Memory B cell (primary cell): ENCODE measurements around the gene RAB11FIP4.
"Not testable (repeated sequence)": the region's sequence is repeated elsewhere in the genome, so short reads cannot be mapped to it uniquely, and the experiment has no call there.

Experiments
- ATAC-seq: fragments of 150-1000 bp; cut with Tn5 transposase; 2 replicates; pipeline ENCODE4 v1.10.0; 2021; ENCODE audit warnings: low read depth, mild to moderate bottlenecking, moderate library complexity
- DNase-seq, 2 donors: peaks; one replicate each; pipeline ENCODE4 v3.0.0; 2022; ENCODE audit warnings: low spot score in 2 of 2
- H3K27ac Mint-ChIP-seq: one replicate; pipeline ENCODE4 v1.8.0; 2022; ENCODE audit warnings: mild to moderate bottlenecking, moderate library complexity, mixed read lengths
- H3K27me3 Mint-ChIP-seq: one replicate; pipeline ENCODE4 v1.8.0; 2022; ENCODE audit warnings: mixed read lengths
- H3K36me3 Mint-ChIP-seq: one replicate; pipeline ENCODE4 v1.8.0; 2022; ENCODE audit warnings: mild to moderate bottlenecking, mixed read lengths
- H3K4me1 Mint-ChIP-seq: one replicate; pipeline ENCODE4 v1.8.0; 2022; ENCODE audit warnings: mixed read lengths
- H3K4me3 Mint-ChIP-seq: one replicate; pipeline ENCODE4 v1.8.0; 2022; ENCODE audit warnings: mild to moderate bottlenecking, moderate library complexity, mixed read lengths
- H3K9me3 Mint-ChIP-seq: one replicate; pipeline ENCODE4 v1.8.0; 2022; ENCODE audit warnings: mixed read lengths

The RAB11FIP4 gene

DNA sequence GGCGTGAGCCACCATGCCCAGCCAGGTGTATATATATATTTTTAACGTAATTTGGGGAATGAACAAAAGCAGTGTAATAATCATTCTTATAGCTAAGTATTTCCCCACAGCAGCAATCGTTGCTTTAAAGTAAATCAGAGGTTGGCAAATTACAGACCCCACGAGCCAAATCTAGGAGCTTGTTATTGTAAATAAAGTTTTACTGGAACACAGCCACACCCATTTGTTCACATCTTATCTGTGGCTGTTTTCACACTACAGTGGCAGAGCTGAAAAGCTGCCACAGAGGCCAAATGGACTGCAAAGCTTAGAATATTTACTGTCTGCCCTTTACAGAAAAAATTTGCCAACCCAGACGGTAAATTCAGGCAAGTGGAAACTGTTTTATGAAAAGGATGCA lies 50.8 kb downstream of the RAB11FIP4 start:
- no peak overlapping the region for H3K27ac Mint-ChIP-seq
- H3K36me3 Mint-ChIP-seq, result no peaks in the 10 kb centered on the region
- ATAC-seq, result no peak
- no peak for DNase-seq
- H3K27me3 Mint-ChIP-seq, result no peaks in the 10 kb centered on the region
- H3K4me1 Mint-ChIP-seq, result peaks cover 5% of the 10 kb centered on the region
- H3K4me3 Mint-ChIP-seq, result no peak overlapping the region
- H3K9me3 Mint-ChIP-seq, result no peaks in the 10 kb centered on the region

DNA sequence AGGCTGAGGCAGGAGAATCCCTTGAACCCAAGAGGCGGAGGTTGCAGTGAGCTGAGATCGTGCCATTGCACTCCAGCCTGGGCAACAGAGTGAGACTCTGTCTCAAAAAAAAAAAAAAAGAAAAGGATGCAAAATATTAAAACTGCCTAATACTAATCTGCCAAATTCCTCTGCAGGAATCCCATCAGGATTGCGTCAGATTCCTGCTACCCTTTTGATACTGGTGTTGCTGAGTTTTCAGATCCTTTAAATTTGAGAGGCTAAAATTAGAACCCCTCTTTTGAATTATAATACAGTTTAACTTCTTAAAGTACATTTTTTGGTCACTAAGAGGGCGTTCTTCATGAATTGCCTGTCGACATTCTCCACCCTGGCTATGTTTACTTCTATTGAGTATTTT lies 51.4 kb downstream of the RAB11FIP4 start:
- not testable (repeated sequence) for ATAC-seq, H3K36me3 Mint-ChIP-seq

DNA sequence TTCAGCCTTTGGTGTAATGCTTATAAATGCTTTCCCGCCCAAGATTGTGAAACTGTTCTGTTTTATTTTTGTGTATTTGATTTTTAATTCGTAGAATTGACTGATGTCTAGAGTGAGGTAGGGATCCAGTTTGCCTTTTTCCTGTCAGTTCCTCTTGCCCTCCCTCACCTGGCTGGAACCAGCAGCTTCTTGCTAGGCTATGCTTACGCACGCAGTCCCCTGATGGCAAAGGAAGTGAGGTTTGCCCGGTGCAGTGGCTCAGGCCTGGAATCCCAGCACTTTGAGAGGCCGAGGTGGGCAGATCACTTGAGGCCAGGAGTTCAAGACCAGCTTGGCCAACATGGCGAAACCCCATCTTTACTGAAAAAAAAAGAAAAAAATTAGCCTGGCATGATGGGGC lies 51.9 kb downstream of the RAB11FIP4 start:
- ATAC-seq (no peak), DNase-seq (no peak)
- Mint-ChIP-seq H3K4me3 (no peak overlapping the region), H3K27ac (no peak overlapping the region), H3K4me1 (peaks cover 2% of the 10 kb centered on the region), H3K9me3 (no peaks in the 10 kb centered on the region), H3K27me3 (no peaks in the 10 kb centered on the region), H3K36me3 (no peaks in the 10 kb centered on the region)

More for the DNA sequence above, 51.4 kb downstream of the RAB11FIP4 start:
- H3K4me1 Mint-ChIP-seq, DNase-seq, H3K9me3 Mint-ChIP-seq, H3K27ac Mint-ChIP-seq, H3K4me3 Mint-ChIP-seq, H3K27me3 Mint-ChIP-seq: not testable (repeated sequence)

DNA sequence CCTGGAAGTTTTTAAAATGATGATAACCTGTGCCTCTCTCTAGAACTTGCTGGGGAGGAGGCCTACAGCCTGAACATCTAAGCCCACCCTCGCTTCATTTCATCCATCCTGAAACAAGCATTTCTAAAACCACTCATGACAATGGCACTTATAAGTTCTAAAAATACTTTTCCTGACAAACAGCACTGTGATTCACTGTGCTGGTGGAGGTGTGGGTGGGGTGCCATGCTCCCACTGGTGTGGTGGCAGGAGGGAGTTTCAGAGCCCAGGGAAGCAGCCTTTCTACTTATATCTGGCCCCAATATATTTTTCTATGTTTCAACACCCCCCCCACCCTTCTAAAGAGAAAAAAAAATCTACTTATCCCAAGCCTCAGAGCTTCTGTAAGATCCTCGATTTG lies 52.6 kb downstream of the RAB11FIP4 start:
- no peak for ATAC-seq
- H3K9me3 Mint-ChIP-seq, result no peaks in the 10 kb centered on the region
- no peaks in the 10 kb centered on the region for H3K4me1 Mint-ChIP-seq
- no peak for DNase-seq
- no peak overlapping the region for H3K4me3 Mint-ChIP-seq
- no peak overlapping the region for H3K27ac Mint-ChIP-seq
- H3K36me3 Mint-ChIP-seq, result no peaks in the 10 kb centered on the region
- no peaks in the 10 kb centered on the region for H3K27me3 Mint-ChIP-seq

DNA sequence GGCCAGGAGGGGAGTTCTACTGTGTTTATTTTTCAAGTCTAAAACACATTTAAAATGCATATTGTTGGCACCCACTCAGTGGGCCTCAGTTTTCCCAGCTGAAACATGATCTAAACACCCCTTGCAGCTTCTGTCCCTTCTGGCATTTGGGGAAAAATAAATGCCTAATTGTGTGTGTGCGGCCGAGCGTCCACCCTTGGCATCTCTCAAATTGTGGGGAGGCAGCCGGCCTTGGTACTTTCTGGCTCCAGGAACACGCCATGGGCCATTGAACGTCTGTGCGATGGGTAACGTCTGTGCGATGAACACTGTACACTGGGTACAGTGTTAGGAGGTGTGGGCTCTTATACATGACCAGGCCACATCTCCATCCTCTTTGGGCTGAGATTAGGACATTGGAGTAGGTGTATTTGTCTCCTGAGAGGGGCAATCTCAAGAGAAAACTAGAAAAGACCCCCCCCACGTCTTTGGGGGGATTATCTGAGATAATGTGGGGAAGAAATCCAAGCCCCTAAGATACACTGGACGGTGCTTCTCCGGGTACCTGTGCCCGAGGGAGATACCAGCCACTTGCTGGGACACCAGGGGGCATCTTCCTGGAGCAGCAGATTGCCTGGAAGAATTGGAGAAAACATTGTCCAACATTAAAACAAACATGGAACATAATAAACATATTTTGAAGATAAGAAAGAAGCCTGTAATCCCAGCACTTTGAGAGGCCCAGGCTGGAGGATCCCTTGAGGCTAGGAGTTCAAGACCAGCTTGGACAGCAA lies 54.9 kb downstream of the RAB11FIP4 start:
- DNase-seq (no peak), ATAC-seq (no peak)
- Mint-ChIP-seq H3K4me3 (no peak overlapping the region), H3K9me3 (no peaks in the 10 kb centered on the region), H3K27me3 (peaks cover 2% of the 10 kb centered on the region), H3K36me3 (no peaks in the 10 kb centered on the region), H3K4me1 (peaks cover 5% of the 10 kb centered on the region), H3K27ac (no peak overlapping the region)

DNA sequence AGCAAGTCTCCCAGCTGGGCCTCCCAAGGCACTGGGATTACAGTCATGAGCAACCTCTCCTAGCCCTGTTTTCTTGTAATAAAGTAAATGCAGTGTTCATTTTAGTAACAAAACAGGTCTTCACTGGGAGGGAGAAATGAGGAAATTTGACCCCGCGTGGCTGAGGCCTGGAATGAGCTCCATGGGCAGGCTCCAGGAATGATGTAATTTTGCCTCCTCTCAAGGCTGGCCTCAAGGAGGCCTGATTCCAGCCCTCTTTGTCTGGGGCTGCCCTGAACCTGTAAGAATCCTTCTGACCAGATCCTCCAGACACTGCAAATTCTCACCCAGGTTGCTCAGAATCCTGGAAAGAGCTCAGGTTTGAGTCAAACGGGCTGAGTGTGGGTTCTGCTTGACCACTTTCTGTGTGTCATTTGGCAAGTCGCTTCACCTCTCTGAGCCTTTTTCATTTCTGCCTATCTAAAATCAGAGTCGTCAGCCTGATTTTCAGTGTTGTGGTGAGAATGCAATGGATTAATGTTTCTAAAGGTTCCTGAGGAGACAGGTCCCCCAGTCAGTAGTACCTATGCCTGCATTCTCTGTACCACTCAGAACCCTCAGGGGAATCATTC lies 57.1 kb downstream of the RAB11FIP4 start:
- peaks cover 2% of the 10 kb centered on the region for H3K27me3 Mint-ChIP-seq
- no peak for ATAC-seq
- H3K4me1 Mint-ChIP-seq, result peaks cover 12% of the 10 kb centered on the region
- H3K9me3 Mint-ChIP-seq, result no peaks in the 10 kb centered on the region
- no peak overlapping the region for H3K27ac Mint-ChIP-seq
- H3K4me3 Mint-ChIP-seq, result no peak overlapping the region
- no peaks in the 10 kb centered on the region for H3K36me3 Mint-ChIP-seq
- no peak for DNase-seq

DNA sequence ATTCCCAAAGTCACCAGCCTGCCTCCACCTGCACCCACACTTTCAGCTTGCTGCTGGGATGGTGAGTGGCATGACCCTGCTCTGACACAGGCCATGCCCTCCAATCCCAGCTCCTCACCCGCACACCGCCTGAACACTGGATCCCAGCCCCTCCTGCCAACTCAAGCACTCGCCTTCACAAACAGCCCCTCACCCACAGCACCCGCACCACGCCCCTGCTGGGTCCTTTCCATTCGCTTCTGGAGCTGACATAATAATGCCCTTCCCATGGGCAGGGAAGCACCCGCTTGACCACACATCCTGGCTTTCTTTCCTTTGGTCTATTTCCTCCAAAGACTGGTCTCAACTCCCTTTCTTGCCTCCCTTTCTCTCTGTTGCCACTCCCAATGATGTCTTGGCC lies 57.6 kb downstream of the RAB11FIP4 start:
- Mint-ChIP-seq H3K9me3 (no peaks in the 10 kb centered on the region), H3K4me1 (peaks cover 12% of the 10 kb centered on the region), H3K27ac (no peak overlapping the region), H3K4me3 (no peak overlapping the region), H3K36me3 (no peaks in the 10 kb centered on the region), H3K27me3 (peaks cover 2% of the 10 kb centered on the region)
- DNase-seq, result no peak
- ATAC-seq, result no peak

DNA sequence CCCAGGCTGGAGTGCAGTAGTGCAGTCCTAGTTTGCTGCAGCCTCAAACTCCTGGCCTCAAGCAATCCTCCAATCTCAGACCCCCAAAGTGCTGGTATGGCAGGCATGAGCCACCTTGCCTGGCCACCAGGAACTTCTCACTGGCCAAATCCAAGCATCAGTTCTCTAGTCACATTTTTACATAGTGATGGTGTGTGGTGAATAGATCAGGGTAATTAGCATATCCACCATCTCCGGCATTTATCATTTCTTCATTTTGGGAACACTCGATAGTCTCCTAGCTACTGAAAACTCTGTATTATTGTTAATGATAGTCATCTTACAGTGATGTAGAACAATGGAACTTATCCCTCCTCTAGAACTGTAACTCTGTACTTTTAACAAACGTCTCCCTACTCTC lies 58.3 kb downstream of the RAB11FIP4 start:
- H3K27me3 Mint-ChIP-seq, result peaks cover 2% of the 10 kb centered on the region
- H3K27ac Mint-ChIP-seq, result no peak overlapping the region
- H3K4me3 Mint-ChIP-seq, result no peak overlapping the region
- no peak for ATAC-seq
- DNase-seq, result no peak
- no peaks in the 10 kb centered on the region for H3K9me3 Mint-ChIP-seq
- peaks cover 12% of the 10 kb centered on the region for H3K4me1 Mint-ChIP-seq
- H3K36me3 Mint-ChIP-seq, result no peaks in the 10 kb centered on the region

DNA sequence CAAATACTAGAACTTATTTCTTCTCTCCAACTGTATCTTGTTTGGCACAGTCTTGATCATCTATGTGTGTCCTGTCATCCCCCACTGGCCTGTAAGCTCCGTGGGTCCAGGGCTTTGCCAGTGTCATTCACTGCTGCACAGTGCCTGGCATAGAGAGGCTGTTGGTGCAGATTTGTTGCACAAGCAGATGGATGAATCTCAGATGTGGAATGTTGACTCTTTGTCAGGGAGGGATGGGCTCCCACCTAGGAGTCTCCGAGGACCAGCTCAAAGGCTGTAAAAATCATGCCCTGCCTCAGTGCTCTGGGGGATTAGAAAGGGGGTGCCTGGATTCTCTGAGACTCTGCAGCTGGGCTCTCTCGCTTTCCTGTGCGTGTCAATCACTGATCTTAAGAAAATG lies 60.6 kb downstream of the RAB11FIP4 start:
- Mint-ChIP-seq H3K4me3 (no peak overlapping the region), H3K27ac (no peak overlapping the region), H3K36me3 (no peaks in the 10 kb centered on the region), H3K27me3 (peaks cover 2% of the 10 kb centered on the region), H3K9me3 (no peaks in the 10 kb centered on the region), H3K4me1 (peaks cover 12% of the 10 kb centered on the region)
- no peak for DNase-seq
- ATAC-seq, result no peak

DNA sequence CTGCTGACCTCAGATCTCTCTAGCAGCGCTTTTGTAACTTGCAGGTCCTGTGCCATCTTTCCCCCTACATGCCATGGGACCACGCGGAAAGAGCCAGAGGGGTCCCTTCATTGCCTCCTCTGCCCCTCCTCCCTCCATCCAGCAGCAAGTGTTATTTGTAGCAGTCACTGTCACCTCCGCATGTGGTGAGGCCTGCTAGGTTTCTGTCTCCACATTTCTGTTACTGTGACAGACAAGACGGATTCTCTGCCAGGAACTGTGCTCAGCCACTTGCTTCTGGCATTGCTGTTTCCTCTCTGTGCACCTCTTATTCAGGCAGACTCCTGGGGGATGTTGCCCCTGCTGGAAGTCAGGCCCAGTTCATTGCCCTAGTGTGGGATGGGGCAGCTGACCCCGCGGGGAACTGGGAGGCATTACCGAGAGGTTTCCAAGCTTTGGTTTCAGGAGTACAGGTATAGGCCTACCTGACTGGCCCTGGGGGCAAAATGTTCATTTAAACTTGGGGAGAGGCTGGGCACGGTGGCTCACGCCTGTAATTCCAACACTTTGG lies 61.2 kb downstream of the RAB11FIP4 start:
- H3K4me3 Mint-ChIP-seq, result no peak overlapping the region
- H3K9me3 Mint-ChIP-seq, result no peaks in the 10 kb centered on the region
- H3K27me3 Mint-ChIP-seq, result peaks cover 3% of the 10 kb centered on the region
- H3K27ac Mint-ChIP-seq, result no peak overlapping the region
- H3K36me3 Mint-ChIP-seq, result no peaks in the 10 kb centered on the region
- peaks cover 12% of the 10 kb centered on the region for H3K4me1 Mint-ChIP-seq
- no peak for ATAC-seq
- no peak for DNase-seq

DNA sequence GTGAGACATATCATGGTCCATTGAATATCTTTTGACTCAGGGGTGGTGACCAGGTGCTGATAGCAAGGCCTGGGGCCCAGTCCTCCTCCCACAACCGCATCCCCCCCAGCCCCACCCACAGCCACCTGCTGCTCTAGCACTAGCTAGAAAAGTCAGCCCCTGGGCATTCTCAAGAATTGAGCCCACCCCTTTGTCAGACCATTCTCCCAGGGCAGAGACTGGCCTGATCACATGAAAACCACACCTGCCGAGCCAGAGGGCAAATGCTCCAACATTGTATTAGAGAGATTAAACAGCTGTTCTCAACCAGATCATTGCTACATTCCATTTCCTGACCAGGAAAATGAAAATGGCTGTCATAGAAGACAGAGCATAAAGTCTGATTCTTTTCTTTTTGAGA lies 62.4 kb downstream of the RAB11FIP4 start:
- no peak for DNase-seq
- no peak for ATAC-seq
- Mint-ChIP-seq H3K27me3 (peaks cover 5% of the 10 kb centered on the region), H3K36me3 (no peaks in the 10 kb centered on the region), H3K4me3 (no peak overlapping the region), H3K4me1 (peaks cover 12% of the 10 kb centered on the region), H3K9me3 (no peaks in the 10 kb centered on the region), H3K27ac (no peak overlapping the region)

DNA sequence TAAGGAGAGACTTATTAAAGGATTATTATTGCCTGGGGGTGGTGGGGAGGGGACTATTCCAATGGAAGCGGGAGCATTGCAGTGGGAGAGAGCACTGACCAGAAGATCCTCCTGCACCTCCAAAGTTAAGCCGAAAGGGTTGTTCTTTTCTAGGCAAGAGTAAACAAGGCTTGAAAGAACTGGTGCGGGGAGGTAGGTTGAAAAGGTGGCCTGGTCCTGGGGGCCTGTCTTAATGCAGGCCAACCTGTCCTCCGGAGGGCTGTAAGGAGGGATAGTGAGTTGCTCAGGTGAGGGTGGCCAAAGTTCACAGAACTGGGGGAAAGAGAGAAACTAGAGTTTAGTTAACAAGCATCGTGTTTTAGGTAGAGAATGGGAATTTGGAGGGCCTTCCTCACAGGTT lies 65.3 kb downstream of the RAB11FIP4 start:
- Mint-ChIP-seq H3K36me3 (no peaks in the 10 kb centered on the region), H3K4me1 (peaks cover 3% of the 10 kb centered on the region), H3K27ac (no peak overlapping the region), H3K9me3 (no peaks in the 10 kb centered on the region), H3K4me3 (no peak overlapping the region), H3K27me3 (peaks cover 2% of the 10 kb centered on the region)
- no peak for DNase-seq
- no peak for ATAC-seq

DNA sequence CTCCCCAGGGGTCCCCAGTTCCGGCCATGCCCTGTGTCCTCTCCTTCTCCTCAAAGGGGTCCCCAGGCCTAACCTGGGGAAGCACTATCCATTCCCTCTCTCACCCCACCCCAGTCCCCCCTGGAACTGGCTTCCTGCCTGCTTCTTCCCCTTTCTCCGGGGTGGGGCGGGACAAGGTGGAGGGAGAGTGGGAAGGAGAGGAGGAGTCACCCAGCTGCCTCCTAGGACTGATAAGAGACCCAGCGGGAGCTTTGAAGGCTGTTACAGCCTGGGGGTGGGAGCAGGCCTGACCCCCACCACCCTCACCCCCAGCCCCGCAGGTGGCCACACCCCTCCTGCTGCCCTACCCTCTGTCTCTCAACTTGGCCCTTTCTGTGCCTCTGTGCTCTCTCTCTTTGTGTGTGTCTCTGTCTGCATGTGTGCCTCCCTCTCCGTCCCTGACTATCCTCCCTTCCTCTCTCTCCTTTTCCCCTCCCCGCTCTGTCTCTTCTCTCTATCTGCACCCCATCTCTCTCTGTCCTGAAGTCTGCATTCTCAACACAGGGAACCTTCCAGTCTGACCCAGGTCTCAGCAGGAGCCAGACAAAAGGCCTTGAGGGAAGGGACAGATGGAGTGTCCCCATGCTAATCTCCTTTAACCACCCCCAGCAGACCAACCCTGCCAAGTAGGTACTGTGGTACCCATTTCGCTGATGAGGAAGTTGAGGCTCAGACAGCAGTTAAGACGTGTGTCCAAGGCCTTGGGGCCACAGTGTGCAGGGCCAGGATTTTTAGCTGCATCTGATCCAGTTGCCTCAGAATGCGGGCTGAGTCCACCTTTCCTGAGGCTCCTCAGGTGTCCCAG lies 66.1 kb downstream of the RAB11FIP4 start:
- no peak for ATAC-seq

DNA sequence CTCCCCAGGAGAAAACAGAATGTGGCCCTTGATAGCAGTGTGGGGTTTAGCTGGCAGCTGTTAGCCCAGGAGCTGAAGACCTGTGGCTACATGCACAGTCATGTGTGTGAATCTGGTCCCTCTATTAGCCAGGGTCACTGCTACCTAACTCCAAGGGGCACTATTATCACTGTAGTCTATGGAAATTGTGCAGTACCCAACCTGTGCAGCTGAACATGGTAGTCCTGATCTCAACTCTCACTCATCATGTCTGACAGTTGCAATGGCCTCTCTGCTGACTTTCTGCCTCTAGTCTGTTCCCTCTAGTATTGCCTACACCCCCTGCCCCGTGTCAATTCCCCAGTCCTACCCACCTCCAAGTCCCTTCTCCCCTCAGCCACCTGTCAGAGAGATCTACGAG lies 67.4 kb downstream of the RAB11FIP4 start:
- H3K4me3 Mint-ChIP-seq, result no peak overlapping the region
- H3K27ac Mint-ChIP-seq, result no peak overlapping the region

More for the DNA sequence above, 66.1 kb downstream of the RAB11FIP4 start:
- H3K27me3 Mint-ChIP-seq, result peaks cover 2% of the 10 kb centered on the region
- no peak for DNase-seq
- H3K4me1 Mint-ChIP-seq, result no peaks in the 10 kb centered on the region
- H3K36me3 Mint-ChIP-seq, result no peaks in the 10 kb centered on the region
- H3K27ac Mint-ChIP-seq, result no peak overlapping the region
- no peak overlapping the region for H3K4me3 Mint-ChIP-seq
- H3K9me3 Mint-ChIP-seq, result no peaks in the 10 kb centered on the region

More for the DNA sequence above, 67.4 kb downstream of the RAB11FIP4 start:
- no peak for DNase-seq
- peaks cover 4% of the 10 kb centered on the region for H3K27me3 Mint-ChIP-seq
- no peaks in the 10 kb centered on the region for H3K36me3 Mint-ChIP-seq
- H3K9me3 Mint-ChIP-seq, result no peaks in the 10 kb centered on the region
- no peaks in the 10 kb centered on the region for H3K4me1 Mint-ChIP-seq
- no peak for ATAC-seq
